ENCODE data around the gene PAH.
A peak's percentile ranks its signal among the peaks of the same experiment; 100 is the strongest.

Gene PAH

GRCh38 chr12:102816816-102817434 is 100.1 kb downstream of the PAH start:
- DNase-seq (ENCODE audit: low spot score): peak; percentile 26

- DNase-seq (ENCODE audit: low spot score): no peak
Measured at GRCh38 chr12:102814691-102815367, 102.2 kb downstream of the PAH start.

- DNase-seq (ENCODE audit: low spot score): no peak
Measured at GRCh38 chr12:102812344-102812743, 104.7 kb downstream of the PAH start.

GRCh38 chr12:102811110-102811737 is 105.8 kb downstream of the PAH start:
- DNase-seq (ENCODE audit: low spot score): no peak

GRCh38 chr12:102808412-102808811 is 108.6 kb downstream of the PAH start:
- DNase-seq (ENCODE audit: low spot score): no peak

GRCh38 chr12:102806592-102806991 is 110.5 kb downstream of the PAH start:
- DNase-seq (ENCODE audit: low spot score): no peak

- DNase-seq (ENCODE audit: low spot score): no peak
Measured at GRCh38 chr12:102806110-102806509, 110.9 kb downstream of the PAH start.

GRCh38 chr12:102800565-102800964 is 116.5 kb downstream of the PAH start:
- DNase-seq (ENCODE audit: low spot score): no peak

GRCh38 chr12:102799229-102799628 is 117.8 kb downstream of the PAH start:
- no peak for DNase-seq (ENCODE audit: low spot score)

GRCh38 chr12:102797528-102797927 is 119.5 kb downstream of the PAH start:
- no peak for DNase-seq (ENCODE audit: low spot score)

GRCh38 chr12:102793921-102794320 is 123.1 kb downstream of the PAH start:
- DNase-seq (ENCODE audit: low spot score): no peak
